Immature natural killer cell (primary cell): ENCODE results near the gene RAB11A. TPM values are rescaled to one million over a fixed set of nuclear protein-coding genes. Genes with fewer than 3 reads are reported as not detected.

Experiments
- DNase-seq, 3 donors: peaks; one replicate each; pipeline ENCODE4 v3.0.0; 2022; ENCODE audit warnings: mixed read lengths in 1 of 3
- H3K27ac Mint-ChIP-seq, 6 donors: one replicate each; pipeline ENCODE4 v1.8.0; 2020; ENCODE audit warnings: mixed read lengths in 6 of 6, mild to moderate bottlenecking in 5 of 6, inconsistent platforms in 4 of 6, moderate library complexity in 3 of 6
- H3K27me3 Mint-ChIP-seq, 3 donors: one replicate each; pipeline ENCODE4 v1.8.0; 2020 to 2021; ENCODE audit warnings: low read depth in 3 of 3, mild to moderate bottlenecking in 3 of 3, mixed read lengths in 3 of 3, moderate library complexity in 3 of 3, inconsistent platforms in 1 of 3
- H3K36me3 Mint-ChIP-seq, 3 donors: one replicate each; pipeline ENCODE4 v1.8.0; 2020; ENCODE audit warnings: mixed read lengths in 3 of 3, inconsistent platforms in 2 of 3, mild to moderate bottlenecking in 2 of 3
- H3K4me1 Mint-ChIP-seq, 2 donors: one replicate each; pipeline ENCODE4 v1.8.0; 2020; ENCODE audit warnings: inconsistent platforms in 2 of 2, mild to moderate bottlenecking in 2 of 2, mixed read lengths in 2 of 2, moderate library complexity in 1 of 2
- H3K4me3 Mint-ChIP-seq, 5 donors: one replicate each; pipeline ENCODE4 v1.8.0; 2020; ENCODE audit warnings: mild to moderate bottlenecking in 5 of 5, mixed read lengths in 5 of 5, inconsistent platforms in 3 of 5, moderate library complexity in 3 of 5
- H3K9me3 Mint-ChIP-seq, 6 donors: one replicate each; pipeline ENCODE4 v1.8.0; 2020; ENCODE audit warnings: mild to moderate bottlenecking in 6 of 6, mixed read lengths in 6 of 6, inconsistent platforms in 4 of 6, moderate library complexity in 3 of 6
- polyA plus RNA-seq, 3 donors: library from polyadenylated mRNA; unstranded; fragments of 300-500 nt; fragmentation: Illumina TruSeq; gene quantifications; one replicate each; pipeline ENCODE4 v1.2.3, GENCODE V29; 2021

RAB11A gene
- polyA plus RNA-seq, 3 donors from 2014 or later: 178 to 238 (median 228) TPM

DNA sequence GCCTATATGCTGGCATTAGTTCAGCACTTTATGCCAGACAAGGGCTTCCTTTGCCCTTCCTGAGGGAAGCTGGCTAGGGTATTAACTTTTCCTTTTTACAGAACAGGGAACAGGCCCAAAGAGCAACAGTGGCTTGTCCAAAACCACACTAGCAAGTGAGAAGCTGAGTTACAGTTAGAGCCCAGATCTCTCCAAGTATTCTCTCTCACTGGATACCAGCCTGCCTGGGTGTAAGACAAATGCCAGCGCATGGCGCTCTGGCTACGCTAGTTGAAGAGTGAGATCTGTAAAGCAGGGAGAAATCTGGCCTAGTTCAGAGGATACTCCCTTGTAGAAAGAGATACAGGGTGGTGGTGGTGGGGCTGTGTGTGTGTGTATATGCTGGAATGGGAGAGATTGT lies 38.4 kb downstream of the RAB11A start:
- Mint-ChIP-seq H3K27me3 (peaks cover 0 to 8% (median 0%) of the 10 kb centered on the region in 3 donors), H3K36me3 (peaks cover 0 to 17% (median 9%) of the 10 kb centered on the region in 3 donors), H3K4me1 (no peaks in the 10 kb centered on the region), H3K9me3 (no peaks in the 10 kb centered on the region), H3K4me3 (no peak overlapping the region), H3K27ac (no peak overlapping the region)
- DNase-seq: no peak

DNA sequence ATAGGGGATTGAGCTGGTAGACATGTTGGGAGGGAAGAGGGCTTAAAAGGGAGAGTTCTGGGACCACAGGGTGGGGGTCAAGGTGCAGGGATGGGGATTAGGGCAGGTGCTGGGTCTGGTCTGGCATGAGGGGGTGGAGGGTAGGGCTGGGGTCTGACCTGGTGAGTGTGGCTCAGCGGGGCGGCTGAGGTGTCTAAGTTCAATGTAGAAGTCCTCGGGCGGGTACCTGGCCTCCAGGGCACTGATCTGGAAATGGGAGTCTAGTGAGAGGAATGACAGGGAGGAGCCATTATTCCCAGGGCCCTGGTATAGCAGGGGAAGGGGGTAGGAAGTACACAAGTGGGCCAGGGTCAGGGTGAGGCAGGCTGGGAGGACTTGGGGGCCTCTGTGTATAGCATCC lies 39.6 kb downstream of the RAB11A start:
- Mint-ChIP-seq H3K27me3 (peaks cover 0 to 8% (median 0%) of the 10 kb centered on the region in 3 donors), H3K36me3 (peaks cover 0 to 13% (median 9%) of the 10 kb centered on the region in 3 donors), H3K27ac (peak overlapping the region in 1 of 6 donors; percentile 49), H3K4me1 (no peaks in the 10 kb centered on the region), H3K4me3 (no peak overlapping the region), H3K9me3 (no peaks in the 10 kb centered on the region)
- no peak for DNase-seq

DNA sequence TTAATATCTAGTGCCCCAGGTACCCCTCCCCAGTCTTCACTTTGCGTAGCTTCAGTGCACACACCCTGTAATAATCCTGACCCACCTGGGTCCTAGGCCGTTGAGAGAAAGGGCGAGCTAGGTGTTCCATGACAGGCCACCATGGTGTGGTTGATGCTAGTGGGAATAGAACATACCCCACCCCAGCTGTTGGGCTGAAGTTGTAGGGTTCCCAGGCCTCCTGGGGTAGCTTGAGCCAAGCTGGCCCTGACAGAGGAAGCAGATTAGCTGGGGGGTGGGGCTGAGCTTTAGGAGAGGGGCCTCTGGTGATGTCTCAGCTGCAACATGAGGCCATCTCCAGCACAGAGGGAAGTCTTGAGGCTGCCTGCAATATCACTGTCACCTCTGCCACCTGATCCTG lies 40.5 kb downstream of the RAB11A start:
- Mint-ChIP-seq H3K4me1 (no peaks in the 10 kb centered on the region), H3K4me3 (no peak overlapping the region), H3K27ac (no peak overlapping the region), H3K9me3 (no peaks in the 10 kb centered on the region), H3K27me3 (peaks cover 0 to 8% (median 0%) of the 10 kb centered on the region in 3 donors), H3K36me3 (peaks cover 0 to 9% (median 9%) of the 10 kb centered on the region in 3 donors)
- no peak for DNase-seq

DNA sequence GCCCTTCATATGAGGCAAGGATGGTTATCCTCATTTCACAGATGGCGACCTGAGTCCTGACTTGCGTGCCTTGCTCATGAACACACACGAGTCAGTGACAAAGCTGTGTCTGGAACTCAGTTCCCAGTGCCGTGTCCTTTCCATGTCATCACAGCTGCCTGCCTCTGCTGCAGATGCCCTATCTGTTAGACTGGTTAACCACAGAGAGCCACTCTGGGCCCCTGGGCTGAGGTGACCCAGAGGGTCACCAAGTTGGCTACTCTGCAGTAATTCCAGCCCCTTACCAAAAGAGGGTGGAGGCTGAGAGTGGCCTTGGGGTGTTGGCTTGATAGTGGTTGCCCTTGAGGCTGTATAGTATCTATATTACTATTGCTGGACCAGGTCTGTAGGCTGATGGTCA lies 41.0 kb downstream of the RAB11A start:
- Mint-ChIP-seq H3K27me3 (peaks cover 0 to 8% (median 0%) of the 10 kb centered on the region in 3 donors), H3K4me1 (no peaks in the 10 kb centered on the region), H3K9me3 (no peaks in the 10 kb centered on the region), H3K4me3 (no peak overlapping the region), H3K36me3 (peaks cover 0 to 9% (median 9%) of the 10 kb centered on the region in 3 donors), H3K27ac (no peak overlapping the region)
- no peak for DNase-seq

GRCh38 chr15:65912235-65912634 lies 42.9 kb downstream of the RAB11A start:
- no peak overlapping the region for H3K27ac Mint-ChIP-seq
- H3K27me3 Mint-ChIP-seq: peaks cover 0 to 8% (median 0%) of the 10 kb centered on the region in 3 donors
- no peaks in the 10 kb centered on the region for H3K9me3 Mint-ChIP-seq
- DNase-seq: no peak
- H3K4me3 Mint-ChIP-seq: no peak overlapping the region
- no peaks in the 10 kb centered on the region for H3K4me1 Mint-ChIP-seq
- peaks cover 0 to 3% (median 0%) of the 10 kb centered on the region in 3 donors for H3K36me3 Mint-ChIP-seq

DNA sequence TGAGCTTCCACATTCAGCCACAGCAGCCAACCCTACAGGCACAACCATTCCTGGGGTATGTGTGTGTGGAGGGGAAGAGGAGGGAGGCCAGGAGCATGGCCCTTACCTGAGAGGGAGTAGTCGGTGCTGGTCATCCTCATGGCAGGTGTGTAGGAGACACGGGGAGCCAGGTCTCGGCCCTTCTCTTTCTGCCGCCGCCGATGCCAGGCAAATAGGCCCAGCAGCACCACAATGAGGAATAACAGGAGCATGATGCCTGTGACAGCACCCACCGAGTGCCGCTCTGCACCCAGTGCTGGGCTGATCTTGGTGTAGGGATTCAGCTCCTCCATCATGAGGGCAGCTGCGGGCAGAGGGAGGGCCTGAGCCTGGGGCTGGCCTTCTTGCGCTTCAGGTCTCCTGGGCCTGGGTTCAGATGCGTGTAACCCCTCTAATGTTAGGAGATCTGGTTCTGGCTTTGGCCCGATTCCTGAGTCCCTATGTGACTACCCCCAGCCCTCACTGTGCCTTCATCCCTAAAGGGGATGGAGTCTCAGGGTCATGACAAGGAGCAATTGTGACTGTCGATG lies 44.4 kb downstream of the RAB11A start:
- Mint-ChIP-seq H3K4me3 (no peak overlapping the region), H3K27ac (no peak overlapping the region), H3K4me1 (no peaks in the 10 kb centered on the region), H3K36me3 (peaks cover 0 to under 1% (median 0%) of the 10 kb centered on the region in 3 donors), H3K9me3 (no peaks in the 10 kb centered on the region), H3K27me3 (peaks cover 0 to 7% (median 0%) of the 10 kb centered on the region in 3 donors)
- no peak for DNase-seq

GRCh38 chr15:65914386-65914785 lies 45.1 kb downstream of the RAB11A start:
- Mint-ChIP-seq H3K27ac (no peak overlapping the region), H3K9me3 (no peaks in the 10 kb centered on the region), H3K4me1 (no peaks in the 10 kb centered on the region), H3K4me3 (no peak overlapping the region), H3K36me3 (peaks cover 0 to 4% (median 0%) of the 10 kb centered on the region in 3 donors), H3K27me3 (peaks cover 0 to 7% (median 0%) of the 10 kb centered on the region in 3 donors)
- no peak for DNase-seq

- H3K27me3 Mint-ChIP-seq: peaks cover 0 to 7% (median 0%) of the 10 kb centered on the region in 3 donors
- H3K9me3 Mint-ChIP-seq: no peaks in the 10 kb centered on the region
- no peak for DNase-seq
- H3K4me1 Mint-ChIP-seq: no peaks in the 10 kb centered on the region
- no peak overlapping the region for H3K4me3 Mint-ChIP-seq
- no peak overlapping the region for H3K27ac Mint-ChIP-seq
- H3K36me3 Mint-ChIP-seq: peaks cover 0 to 4% (median 0%) of the 10 kb centered on the region in 3 donors
Observed at GRCh38 chr15:65914981-65915925, 46.0 kb downstream of the RAB11A start.

- Mint-ChIP-seq H3K9me3 (no peaks in the 10 kb centered on the region), H3K4me1 (no peaks in the 10 kb centered on the region), H3K4me3 (no peak overlapping the region), H3K27me3 (peaks cover 0 to 4% (median 0%) of the 10 kb centered on the region in 3 donors), H3K27ac (no peak overlapping the region), H3K36me3 (peaks cover 0 to 4% (median 0%) of the 10 kb centered on the region in 3 donors)
- no peak for DNase-seq
Observed at GRCh38 chr15:65916041-65916663, 46.9 kb downstream of the RAB11A start.

DNA sequence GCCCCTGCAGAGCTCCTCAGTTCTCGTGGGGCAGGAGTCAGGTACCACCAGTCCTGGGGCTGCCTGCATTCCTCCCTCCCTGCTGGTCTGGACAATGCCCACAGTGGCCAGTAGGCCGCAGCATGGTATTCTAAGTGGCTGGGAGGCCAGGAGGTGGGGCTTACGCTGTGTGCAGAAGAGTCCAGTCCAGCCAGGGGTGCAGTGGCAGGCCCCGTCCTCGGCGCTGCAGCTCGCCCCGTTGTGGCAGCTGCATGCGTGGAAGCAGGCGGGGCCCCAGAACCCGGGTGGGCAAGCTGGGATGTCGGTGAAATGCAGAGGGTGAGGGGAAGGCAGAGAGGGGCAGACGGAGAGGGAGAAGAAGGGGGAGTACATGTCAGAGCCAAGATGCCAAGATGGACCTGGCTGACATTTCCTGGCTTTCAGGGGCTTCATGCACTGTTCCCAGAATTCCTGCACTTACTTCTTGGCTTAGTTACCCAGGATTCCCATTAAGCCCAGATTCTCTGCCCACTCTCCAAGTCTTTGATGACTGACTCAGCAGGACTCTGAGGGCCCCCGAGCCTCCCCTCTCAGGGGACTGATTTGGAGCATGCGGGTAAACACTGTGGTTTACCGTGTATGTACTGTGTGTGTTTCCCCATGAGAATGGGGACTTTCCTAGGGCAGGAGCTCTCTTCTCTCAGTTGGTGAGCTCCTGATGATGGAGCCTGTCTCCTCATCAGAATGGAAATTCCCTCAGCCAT lies 47.5 kb downstream of the RAB11A start:
- no peak overlapping the region for H3K4me3 Mint-ChIP-seq
- H3K27me3 Mint-ChIP-seq: no peaks in the 10 kb centered on the region
- no peak overlapping the region for H3K27ac Mint-ChIP-seq
- H3K4me1 Mint-ChIP-seq: no peaks in the 10 kb centered on the region
- peaks cover 0 to 4% (median 0%) of the 10 kb centered on the region in 3 donors for H3K36me3 Mint-ChIP-seq
- no peak for DNase-seq
- H3K9me3 Mint-ChIP-seq: no peaks in the 10 kb centered on the region

GRCh38 chr15:65917407-65917756 lies 48.1 kb downstream of the RAB11A start:
- no peak for DNase-seq
- H3K4me1 Mint-ChIP-seq: no peaks in the 10 kb centered on the region
- no peaks in the 10 kb centered on the region for H3K9me3 Mint-ChIP-seq
- H3K36me3 Mint-ChIP-seq: peaks cover 0 to 4% (median 0%) of the 10 kb centered on the region in 3 donors
- no peak overlapping the region for H3K4me3 Mint-ChIP-seq
- H3K27ac Mint-ChIP-seq: no peak overlapping the region
- H3K27me3 Mint-ChIP-seq: no peaks in the 10 kb centered on the region

- no peak for DNase-seq
- H3K4me1 Mint-ChIP-seq: no peaks in the 10 kb centered on the region
- H3K9me3 Mint-ChIP-seq: no peaks in the 10 kb centered on the region
- H3K27ac Mint-ChIP-seq: no peak overlapping the region
- H3K27me3 Mint-ChIP-seq: no peaks in the 10 kb centered on the region
- peaks cover 0 to 4% (median 2%) of the 10 kb centered on the region in 3 donors for H3K36me3 Mint-ChIP-seq
- no peak overlapping the region for H3K4me3 Mint-ChIP-seq
Observed at GRCh38 chr15:65917936-65918335, 48.6 kb downstream of the RAB11A start.

GRCh38 chr15:65918357-65918920 lies 49.1 kb downstream of the RAB11A start:
- no peak overlapping the region for H3K27ac Mint-ChIP-seq
- H3K4me3 Mint-ChIP-seq: no peak overlapping the region
- no peaks in the 10 kb centered on the region for H3K4me1 Mint-ChIP-seq
- H3K36me3 Mint-ChIP-seq: peaks cover 0 to 4% (median 4%) of the 10 kb centered on the region in 3 donors
- no peaks in the 10 kb centered on the region for H3K9me3 Mint-ChIP-seq
- DNase-seq: no peak
- H3K27me3 Mint-ChIP-seq: no peaks in the 10 kb centered on the region
